Ishikawa (cell line): ENCODE results near the gene DUS1L.

ENCODE experiments used
- CEBPB ChIP-seq: IDR thresholded peaks from 2 replicates; pipeline ENCODE4 v1.6.1; 2012
- EGR1 ChIP-seq: IDR thresholded peaks from 2 replicates; pipeline ENCODE4 v1.6.1; 2012
- EP300 ChIP-seq: IDR thresholded peaks from 2 replicates; pipeline ENCODE4 v1.6.1; 2012; ENCODE audit warnings: borderline replicate concordance
- FOXM1 ChIP-seq: IDR thresholded peaks from 2 replicates; pipeline ENCODE4 v1.6.1; 2012; ENCODE audit warnings: low read depth, borderline replicate concordance
- NFIC ChIP-seq: IDR thresholded peaks from 2 replicates; pipeline ENCODE4 v1.6.1; 2012
- RAD21 ChIP-seq: IDR thresholded peaks from 2 replicates; pipeline ENCODE4 v1.6.1; 2012; ENCODE audit warnings: low read depth
- REST ChIP-seq: IDR thresholded peaks from 2 replicates; pipeline ENCODE4 v1.6.1; 2012; ENCODE audit warnings: low read depth, mild to moderate bottlenecking
- TAF1 ChIP-seq: IDR thresholded peaks from 2 replicates; pipeline ENCODE4 v1.6.1; 2012; ENCODE audit warnings: low read depth, mild to moderate bottlenecking
- TCF12 ChIP-seq: IDR thresholded peaks from 2 replicates; pipeline ENCODE4 v1.6.1; 2012; ENCODE audit warnings: low read depth
- TEAD4 ChIP-seq: IDR thresholded peaks from 2 replicates; pipeline ENCODE4 v1.6.1; 2012
- USF1 ChIP-seq: IDR thresholded peaks from 2 replicates; pipeline ENCODE4 v1.6.1; 2012
- YY1 ChIP-seq: IDR thresholded peaks from 2 replicates; pipeline ENCODE4 v1.6.1; 2012; ENCODE audit warnings: low read depth
- ZBTB7A ChIP-seq: IDR thresholded peaks from 2 replicates; pipeline ENCODE4 v1.6.1; 2012; ENCODE audit warnings: low read depth
- TF ChIP-seq, protein P1 (sequence below): IDR thresholded peaks from 2 replicates; pipeline ENCODE4 v1.6.1; 2012

GRCh38 chr17:82047379-82047778 lies 18.2 kb downstream of the DUS1L start:
- TF ChIP-seq REST (no peak), NFIC (no peak), RAD21 (no peak), EP300 (no peak), FOXM1 (no peak), TAF1 (no peak), EGR1 (no peak), YY1 (no peak), ZBTB7A (no peak), USF1 (no peak), TCF12 (no peak), TEAD4 (no peak), CEBPB (no peak)
- TF ChIP-seq, protein P1, sequence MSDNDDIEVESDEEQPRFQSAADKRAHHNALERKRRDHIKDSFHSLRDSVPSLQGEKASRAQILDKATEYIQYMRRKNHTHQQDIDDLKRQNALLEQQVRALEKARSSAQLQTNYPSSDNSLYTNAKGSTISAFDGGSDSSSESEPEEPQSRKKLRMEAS: no peak
